HG02588 (cell line): ENCODE measurements around the gene DLX4.
A peak's percentile ranks its signal among the peaks of the same experiment; 100 is the strongest.

ENCODE experiments used
- ATAC-seq: cut with Tn5 transposase; IDR thresholded peaks from one replicate; pipeline ENCODE4 v1.9.1; 2021; ENCODE audit warnings: mild to moderate bottlenecking, moderate library complexity; ENCODE audit not compliant: unreplicated experiment

Gene DLX4

GRCh38 chr17:49985310-49985990, 16.5 kb downstream of the DLX4 start:
- ATAC-seq = no peak

- ATAC-seq = no peak
Measured at GRCh38 chr17:49986396-49987289, 17.7 kb downstream of the DLX4 start.

GRCh38 chr17:49987290-49987585, 18.2 kb downstream of the DLX4 start:
- no peak for ATAC-seq

- ATAC-seq = no peak
Measured at GRCh38 chr17:49987681-49988441, 18.9 kb downstream of the DLX4 start.

- ATAC-seq = no peak
Measured at GRCh38 chr17:49989518-49989880, 20.5 kb downstream of the DLX4 start.

- ATAC-seq = no peak
Measured at GRCh38 chr17:49990331-49990730, 21.3 kb downstream of the DLX4 start.

GRCh38 chr17:49990921-49991320, 21.9 kb downstream of the DLX4 start:
- no peak for ATAC-seq

- ATAC-seq = no peak
Measured at GRCh38 chr17:49991409-49991808, 22.4 kb downstream of the DLX4 start.

GRCh38 chr17:49992191-49992932, 23.4 kb downstream of the DLX4 start:
- no peak for ATAC-seq

- no peak for ATAC-seq
Measured at GRCh38 chr17:49992933-49993422, 24.0 kb downstream of the DLX4 start.

- ATAC-seq = no peak
Measured at GRCh38 chr17:49993423-49994060, 24.6 kb downstream of the DLX4 start.

- no peak for ATAC-seq
Measured at GRCh38 chr17:49994085-49995054, 25.4 kb downstream of the DLX4 start.

GRCh38 chr17:49995055-49995738, 26.2 kb downstream of the DLX4 start, which contains the start of gene DLX3:
DLX3 (minus strand) TSS chr17:49995224; CDS start chr17:49994998, 226 bp downstream.
- ATAC-seq = no peak

GRCh38 chr17:49996121-49996494, 27.1 kb downstream of the DLX4 start:
- ATAC-seq = no peak

- no peak for ATAC-seq
Measured at GRCh38 chr17:49996495-49997300, 27.7 kb downstream of the DLX4 start.

- ATAC-seq = no peak
Measured at GRCh38 chr17:49997301-49997650, 28.3 kb downstream of the DLX4 start.

GRCh38 chr17:49997773-49998703, 29.0 kb downstream of the DLX4 start:
- peak; percentile 64 for ATAC-seq
